ENCODE data around the gene PKP2.

DNA sequence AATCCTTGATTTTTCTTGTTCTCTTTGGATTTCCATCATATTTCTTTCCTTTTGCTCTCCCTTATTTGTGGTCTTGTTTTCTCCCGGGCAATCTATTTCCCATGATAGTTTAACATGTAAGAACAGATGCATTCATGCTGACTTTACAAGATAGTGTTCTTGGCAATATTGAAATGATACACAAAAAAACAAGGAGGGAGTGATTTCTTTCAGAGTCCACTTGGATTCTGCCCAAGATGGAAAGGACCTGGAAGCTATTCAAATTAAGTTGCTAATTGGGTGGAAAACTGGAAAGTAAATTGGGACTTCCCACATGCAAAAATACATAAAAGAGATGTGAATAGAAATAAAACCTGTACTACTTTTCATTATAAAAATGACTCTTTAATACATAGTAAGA, 126.4 kb downstream of the PKP2 start:
- no peak for TF ChIP-seq POLR2A (IDR thresholded peaks at IDR 0.05)
- TF ChIP-seq, protein P1, sequence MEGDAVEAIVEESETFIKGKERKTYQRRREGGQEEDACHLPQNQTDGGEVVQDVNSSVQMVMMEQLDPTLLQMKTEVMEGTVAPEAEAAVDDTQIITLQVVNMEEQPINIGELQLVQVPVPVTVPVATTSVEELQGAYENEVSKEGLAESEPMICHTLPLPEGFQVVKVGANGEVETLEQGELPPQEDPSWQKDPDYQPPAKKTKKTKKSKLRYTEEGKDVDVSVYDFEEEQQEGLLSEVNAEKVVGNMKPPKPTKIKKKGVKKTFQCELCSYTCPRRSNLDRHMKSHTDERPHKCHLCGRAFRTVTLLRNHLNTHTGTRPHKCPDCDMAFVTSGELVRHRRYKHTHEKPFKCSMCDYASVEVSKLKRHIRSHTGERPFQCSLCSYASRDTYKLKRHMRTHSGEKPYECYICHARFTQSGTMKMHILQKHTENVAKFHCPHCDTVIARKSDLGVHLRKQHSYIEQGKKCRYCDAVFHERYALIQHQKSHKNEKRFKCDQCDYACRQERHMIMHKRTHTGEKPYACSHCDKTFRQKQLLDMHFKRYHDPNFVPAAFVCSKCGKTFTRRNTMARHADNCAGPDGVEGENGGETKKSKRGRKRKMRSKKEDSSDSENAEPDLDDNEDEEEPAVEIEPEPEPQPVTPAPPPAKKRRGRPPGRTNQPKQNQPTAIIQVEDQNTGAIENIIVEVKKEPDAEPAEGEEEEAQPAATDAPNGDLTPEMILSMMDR (IDR thresholded peaks at IDR 0.05): no peak

Data from uterus (tissue), 2 donors.